GM10266 (cell line): Measurements from ENCODE around the gene SURF6.

ENCODE experiments used
- DNase-seq: peaks from one replicate; pipeline ENCODE4 v3.0.0; 2012; ENCODE audit errors: extremely low spot score
- TF ChIP-seq, protein P1 (sequence below): IDR thresholded peaks from 2 replicates; pipeline ENCODE4 v1.5.1; 2012; ENCODE audit warnings: mild to moderate bottlenecking, low read depth; ENCODE audit not compliant: control insufficient read depth, insufficient read depth; ENCODE audit errors: missing control alignments

The SURF6 gene

DNA sequence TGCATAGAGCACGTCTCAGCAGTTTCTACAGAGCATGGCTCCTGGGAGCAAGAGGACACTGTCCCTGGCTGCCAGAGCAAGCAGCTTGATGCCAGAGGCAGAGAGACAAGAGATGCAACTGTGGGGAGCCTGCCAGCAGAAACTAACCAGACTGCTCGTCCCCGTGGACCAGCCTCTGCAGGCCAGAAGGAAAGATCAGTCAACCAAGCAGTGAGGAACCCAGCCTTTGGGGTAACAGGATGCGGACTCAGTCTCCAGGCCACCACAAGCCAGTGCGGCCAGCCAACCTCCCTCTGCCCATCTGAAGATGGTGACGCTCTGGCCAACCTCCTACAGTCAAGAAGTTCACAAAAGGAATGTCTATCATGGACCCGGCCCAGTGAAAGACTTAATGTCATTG, 36.2 kb upstream of the SURF6 start:
- DNase-seq = no peak
- TF ChIP-seq, protein P1, sequence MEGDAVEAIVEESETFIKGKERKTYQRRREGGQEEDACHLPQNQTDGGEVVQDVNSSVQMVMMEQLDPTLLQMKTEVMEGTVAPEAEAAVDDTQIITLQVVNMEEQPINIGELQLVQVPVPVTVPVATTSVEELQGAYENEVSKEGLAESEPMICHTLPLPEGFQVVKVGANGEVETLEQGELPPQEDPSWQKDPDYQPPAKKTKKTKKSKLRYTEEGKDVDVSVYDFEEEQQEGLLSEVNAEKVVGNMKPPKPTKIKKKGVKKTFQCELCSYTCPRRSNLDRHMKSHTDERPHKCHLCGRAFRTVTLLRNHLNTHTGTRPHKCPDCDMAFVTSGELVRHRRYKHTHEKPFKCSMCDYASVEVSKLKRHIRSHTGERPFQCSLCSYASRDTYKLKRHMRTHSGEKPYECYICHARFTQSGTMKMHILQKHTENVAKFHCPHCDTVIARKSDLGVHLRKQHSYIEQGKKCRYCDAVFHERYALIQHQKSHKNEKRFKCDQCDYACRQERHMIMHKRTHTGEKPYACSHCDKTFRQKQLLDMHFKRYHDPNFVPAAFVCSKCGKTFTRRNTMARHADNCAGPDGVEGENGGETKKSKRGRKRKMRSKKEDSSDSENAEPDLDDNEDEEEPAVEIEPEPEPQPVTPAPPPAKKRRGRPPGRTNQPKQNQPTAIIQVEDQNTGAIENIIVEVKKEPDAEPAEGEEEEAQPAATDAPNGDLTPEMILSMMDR = no peak

DNA sequence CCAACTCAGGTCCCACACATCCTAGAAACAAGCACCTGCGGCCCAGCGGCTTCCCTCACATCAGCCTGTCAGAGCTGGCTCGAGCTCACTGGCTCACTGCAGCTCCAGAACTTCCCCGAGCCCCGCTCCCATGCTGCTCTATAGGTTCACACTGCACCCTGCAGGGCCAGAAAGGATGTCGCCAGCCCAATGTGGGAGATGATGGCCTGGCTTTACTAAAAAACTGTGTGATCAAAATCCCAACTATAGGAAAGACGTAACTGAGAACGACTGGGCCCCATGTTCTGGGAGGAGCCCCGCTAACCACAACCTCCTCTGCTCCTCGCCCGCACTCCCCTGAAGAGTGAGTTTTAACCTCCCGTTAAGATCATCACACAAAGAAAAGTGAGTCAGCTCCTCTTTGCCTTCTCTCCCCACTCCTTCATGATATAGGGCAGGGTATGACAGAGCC, 35.3 kb upstream of the SURF6 start:
- TF ChIP-seq, protein P1 = no peak

DNA sequence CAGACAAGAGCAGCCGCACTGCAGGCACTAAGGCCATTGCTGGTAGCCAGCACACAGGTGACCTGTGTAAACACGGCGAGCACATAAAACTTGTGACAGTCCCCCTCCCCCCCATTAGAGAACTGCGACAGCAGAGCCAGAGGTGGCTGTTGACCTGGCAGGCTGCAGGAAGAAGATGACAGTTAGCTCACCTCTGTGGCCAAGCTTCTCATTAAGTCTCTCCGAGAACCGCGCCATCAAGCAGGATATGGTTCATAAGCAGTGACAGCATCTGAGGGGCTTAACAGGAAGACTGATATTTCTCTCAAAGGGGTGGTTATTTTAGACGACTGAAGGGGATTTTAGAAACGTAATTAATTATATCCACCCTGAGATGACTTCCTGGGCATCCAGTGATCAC, 34.7 kb upstream of the SURF6 start:
- no peak for DNase-seq
- TF ChIP-seq, protein P1 = no peak

More for the DNA sequence above, 35.3 kb upstream of the SURF6 start:
- DNase-seq = no peak

DNA sequence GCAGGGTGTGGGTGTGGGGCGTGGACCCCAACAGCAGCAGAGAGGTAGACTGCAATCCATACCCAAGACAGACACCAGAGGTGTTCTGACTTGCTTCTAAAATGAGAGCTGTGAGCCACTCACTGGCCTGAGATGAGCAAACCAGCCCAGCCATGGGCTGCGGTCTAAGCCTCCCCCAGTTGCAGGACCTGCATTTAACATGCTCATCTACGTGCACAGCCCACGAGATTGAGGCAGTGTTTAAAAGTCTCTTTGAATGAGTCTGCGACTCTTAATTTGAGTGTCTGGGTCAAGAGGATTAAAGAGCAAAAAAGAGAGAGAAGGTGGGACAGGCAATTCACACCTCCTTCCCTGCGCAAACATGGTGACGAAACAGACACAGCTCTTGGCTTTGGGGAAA, 33.9 kb upstream of the SURF6 start:
- TF ChIP-seq, protein P1 = no peak
- no peak for DNase-seq

DNA sequence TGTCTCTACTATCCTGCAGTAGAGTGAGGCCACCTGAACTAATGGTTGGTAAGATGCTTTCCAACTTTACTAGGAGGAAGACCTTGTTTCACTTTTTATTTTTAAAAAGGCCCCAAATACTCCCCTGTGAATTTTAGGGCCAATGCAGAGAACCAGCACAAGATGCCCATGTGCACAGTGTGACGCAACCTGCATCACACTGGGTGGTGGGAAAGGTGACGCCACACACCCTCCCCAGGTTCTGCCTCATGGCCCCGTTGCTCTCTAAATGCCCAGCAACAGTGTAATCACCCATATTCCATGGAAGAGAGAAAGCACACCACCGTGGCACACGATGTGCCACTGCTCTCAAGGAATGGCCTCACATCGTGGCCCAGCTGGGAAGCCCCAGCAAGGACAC, 33.4 kb upstream of the SURF6 start:
- no peak for DNase-seq
- TF ChIP-seq, protein P1 = no peak

DNA sequence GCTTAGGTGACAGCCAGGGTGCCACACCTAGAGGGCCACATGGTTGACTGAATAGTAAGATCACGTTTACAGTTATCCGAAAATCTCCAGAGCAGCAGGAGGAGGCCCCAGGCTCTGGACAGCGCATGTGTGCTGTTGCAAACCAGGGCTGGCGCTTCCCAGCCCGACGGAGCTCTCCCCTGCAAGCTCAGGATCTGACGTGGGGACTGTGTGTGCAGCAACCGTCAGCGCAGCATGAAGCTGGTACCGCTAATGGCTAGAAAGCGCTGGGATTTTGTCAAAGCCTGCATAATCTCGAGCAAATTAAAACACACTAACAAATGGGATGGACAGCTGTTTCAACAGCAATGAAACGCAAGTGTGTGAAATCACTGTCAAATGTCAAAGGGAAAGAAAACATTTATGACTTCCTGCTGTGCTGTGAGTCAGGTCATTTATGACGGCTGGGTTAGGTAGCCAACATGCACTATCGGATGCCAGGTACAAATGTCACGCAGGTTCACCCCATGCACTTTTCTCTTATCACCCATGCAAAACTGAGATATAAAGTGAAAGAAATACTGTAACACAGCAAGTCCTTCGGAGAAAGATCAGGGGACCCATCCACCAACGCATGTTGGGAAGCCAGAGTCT, 32.4 kb upstream of the SURF6 start:
- no peak for DNase-seq
- TF ChIP-seq, protein P1 = no peak

DNA sequence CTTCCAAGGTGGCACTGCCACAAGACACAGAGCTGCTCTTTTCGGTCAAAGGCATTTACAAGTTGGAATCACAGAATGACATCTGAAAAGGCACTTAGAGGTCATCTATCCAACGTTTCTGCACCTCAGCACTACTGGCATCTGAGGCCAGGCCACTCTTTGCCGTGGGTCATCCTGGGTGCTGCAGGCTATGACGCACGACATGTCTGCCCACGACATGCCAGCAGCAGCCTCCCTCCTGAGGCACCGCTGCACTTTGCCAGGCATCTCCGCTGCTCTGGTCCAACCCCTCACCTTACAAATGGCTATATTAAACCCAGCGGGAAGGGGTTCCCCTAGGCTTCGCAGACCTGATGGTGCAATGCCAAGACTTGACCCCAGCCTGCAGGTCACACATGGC, 31.8 kb upstream of the SURF6 start:
- TF ChIP-seq, protein P1 = no peak
- no peak for DNase-seq
